ENCODE measurements around the gene CES4A.
"Not testable (repeated sequence)": the region's sequence is repeated elsewhere in the genome, so short reads cannot be mapped to it uniquely, and the experiment has no call there.

The CES4A gene

GRCh38 chr16:66973716-66974115 is 14.7 kb upstream of the CES4A start:
- Histone ChIP-seq H3K79me2 (ENCODE audit: insufficient read depth, low read length) (no peaks in the 10 kb centered on the region), H3F3A (ENCODE audit: low read depth) (no peaks in the 10 kb centered on the region), H3K9me3 (ENCODE audit: insufficient read depth, low read depth, low read length) (no peaks in the 10 kb centered on the region), H3K4me2 (ENCODE audit: low read depth, low read length, poor library complexity, severe bottlenecking) (no peak overlapping the region), H3K4me1 (ENCODE audit: insufficient read depth, low read length, poor library complexity, severe bottlenecking) (peaks cover 5% of the 10 kb centered on the region), H3K9me2 (replicated peaks; ENCODE audit: low read depth, low read length) (no peaks in the 10 kb centered on the region), H3K27me3 (ENCODE audit: insufficient read depth, low read length, poor library complexity, severe bottlenecking) (no peaks in the 10 kb centered on the region), H3K36me3 (ENCODE audit: insufficient read depth, low read length) (no peaks in the 10 kb centered on the region), H3K4me3 (ENCODE audit: low read length, poor library complexity, severe bottlenecking) (no peak overlapping the region), H2AFZ (ENCODE audit: low read length) (no peak overlapping the region), H3K9ac (ENCODE audit: low read depth, low read length, poor library complexity, severe bottlenecking) (no peak overlapping the region), H4K20me1 (ENCODE audit: insufficient read depth, low read length, poor library complexity, severe bottlenecking) (no peaks in the 10 kb centered on the region)
- TF ChIP-seq CTCF (conservative IDR thresholded peaks at IDR 0.05; ENCODE audit: low read length) (no peak), EZH2phosphoT487 (IDR thresholded peaks at IDR 0.05; ENCODE audit: borderline replicate concordance) (no peak)

- not testable (repeated sequence) for H2AFZ ChIP-seq (ENCODE audit: low read length); H3K9ac ChIP-seq (ENCODE audit: low read depth, low read length, poor library complexity, severe bottlenecking); H3F3A ChIP-seq (ENCODE audit: low read depth); H3K4me2 ChIP-seq (ENCODE audit: low read depth, low read length, poor library complexity, severe bottlenecking); H4K20me1 ChIP-seq (ENCODE audit: insufficient read depth, low read length, poor library complexity, severe bottlenecking); H3K4me3 ChIP-seq (ENCODE audit: low read length, poor library complexity, severe bottlenecking); H3K9me2 ChIP-seq (replicated peaks; ENCODE audit: low read depth, low read length); H3K36me3 ChIP-seq (ENCODE audit: insufficient read depth, low read length); H3K4me1 ChIP-seq (ENCODE audit: insufficient read depth, low read length, poor library complexity, severe bottlenecking); H3K27me3 ChIP-seq (ENCODE audit: insufficient read depth, low read length, poor library complexity, severe bottlenecking); H3K79me2 ChIP-seq (ENCODE audit: insufficient read depth, low read length); H3K9me3 ChIP-seq (ENCODE audit: insufficient read depth, low read depth, low read length)
These were observed 14.0 kb upstream of the CES4A start for GRCh38 chr16:66974156-66974931.

- not testable (repeated sequence) for H3K9me2 ChIP-seq (replicated peaks; ENCODE audit: low read depth, low read length); H3K27me3 ChIP-seq (ENCODE audit: insufficient read depth, low read length, poor library complexity, severe bottlenecking); H4K20me1 ChIP-seq (ENCODE audit: insufficient read depth, low read length, poor library complexity, severe bottlenecking); H3K79me2 ChIP-seq (ENCODE audit: insufficient read depth, low read length); H2AFZ ChIP-seq (ENCODE audit: low read length); H3K9ac ChIP-seq (ENCODE audit: low read depth, low read length, poor library complexity, severe bottlenecking); H3K36me3 ChIP-seq (ENCODE audit: insufficient read depth, low read length); H3F3A ChIP-seq (ENCODE audit: low read depth); H3K9me3 ChIP-seq (ENCODE audit: insufficient read depth, low read depth, low read length); H3K4me2 ChIP-seq (ENCODE audit: low read depth, low read length, poor library complexity, severe bottlenecking); H3K4me1 ChIP-seq (ENCODE audit: insufficient read depth, low read length, poor library complexity, severe bottlenecking); H3K4me3 ChIP-seq (ENCODE audit: low read length, poor library complexity, severe bottlenecking)
These were observed 13.5 kb upstream of the CES4A start for GRCh38 chr16:66974932-66975246.

GRCh38 chr16:66975302-66975893 is 13.0 kb upstream of the CES4A start:
- no peaks in the 10 kb centered on the region for H3K9me3 ChIP-seq (ENCODE audit: insufficient read depth, low read depth, low read length)
- H4K20me1 ChIP-seq (ENCODE audit: insufficient read depth, low read length, poor library complexity, severe bottlenecking) = no peaks in the 10 kb centered on the region
- H3K27me3 ChIP-seq (ENCODE audit: insufficient read depth, low read length, poor library complexity, severe bottlenecking) = no peaks in the 10 kb centered on the region
- H3K79me2 ChIP-seq (ENCODE audit: insufficient read depth, low read length) = no peaks in the 10 kb centered on the region
- H3K9ac ChIP-seq (ENCODE audit: low read depth, low read length, poor library complexity, severe bottlenecking) = no peak overlapping the region
- no peak overlapping the region for H3K4me3 ChIP-seq (ENCODE audit: low read length, poor library complexity, severe bottlenecking)
- H3K9me2 ChIP-seq (replicated peaks; ENCODE audit: low read depth, low read length) = no peaks in the 10 kb centered on the region
- H3F3A ChIP-seq (ENCODE audit: low read depth) = no peaks in the 10 kb centered on the region
- peaks cover 5% of the 10 kb centered on the region for H3K4me1 ChIP-seq (ENCODE audit: insufficient read depth, low read length, poor library complexity, severe bottlenecking)
- TF ChIP-seq CTCF (conservative IDR thresholded peaks at IDR 0.05; ENCODE audit: low read length) = no peak
- no peak for TF ChIP-seq EZH2phosphoT487 (IDR thresholded peaks at IDR 0.05; ENCODE audit: borderline replicate concordance)
- H3K4me2 ChIP-seq (ENCODE audit: low read depth, low read length, poor library complexity, severe bottlenecking) = no peak overlapping the region
- no peaks in the 10 kb centered on the region for H3K36me3 ChIP-seq (ENCODE audit: insufficient read depth, low read length)
- H2AFZ ChIP-seq (ENCODE audit: low read length) = no peak overlapping the region

All from Loucy (cell line).